ENCODE results near the gene CAPN7.

Gene CAPN7

GRCh38 chr3:15204005-15204404, 2.0 kb upstream of the CAPN7 start:
- no peak for DNase-seq

GRCh38 chr3:15205482-15205933, 538 bp upstream of the CAPN7 start:
- DNase-seq = no peak

- DNase-seq = no peak
These were observed 873 bp downstream of the CAPN7 start for GRCh38 chr3:15206662-15207576.

GRCh38 chr3:15207836-15208504, 1.9 kb downstream of the CAPN7 start:
- DNase-seq = no peak

GRCh38 chr3:15211937-15212336, 5.9 kb downstream of the CAPN7 start:
- no peak for DNase-seq

GRCh38 chr3:15214758-15215157, 8.7 kb downstream of the CAPN7 start:
- no peak for DNase-seq

GRCh38 chr3:15215996-15216395, 9.9 kb downstream of the CAPN7 start:
- no peak for DNase-seq

GRCh38 chr3:15216501-15216900, 10.5 kb downstream of the CAPN7 start:
- no peak for DNase-seq

- DNase-seq = no peak
These were observed 11.1 kb downstream of the CAPN7 start for GRCh38 chr3:15217011-15217671.

- DNase-seq = no peak
These were observed 11.8 kb downstream of the CAPN7 start for GRCh38 chr3:15217841-15218267.

- DNase-seq = no peak
These were observed 12.6 kb downstream of the CAPN7 start for GRCh38 chr3:15218689-15219088.

GRCh38 chr3:15220056-15220455, 14.0 kb downstream of the CAPN7 start:
- DNase-seq = no peak

GRCh38 chr3:15220661-15221060, 14.6 kb downstream of the CAPN7 start:
- DNase-seq = no peak

GRCh38 chr3:15221574-15222217, 15.7 kb downstream of the CAPN7 start:
- no peak for DNase-seq

- DNase-seq = no peak
These were observed 17.9 kb downstream of the CAPN7 start for GRCh38 chr3:15223685-15224572.

- no peak for DNase-seq
These were observed 22.1 kb downstream of the CAPN7 start for GRCh38 chr3:15228147-15228546.

- no peak for DNase-seq
These were observed 23.2 kb downstream of the CAPN7 start for GRCh38 chr3:15229262-15229661.

- DNase-seq = peak in 1 of 2 donors; percentile 13
These were observed 35.3 kb downstream of the CAPN7 start for GRCh38 chr3:15241341-15241740.

GRCh38 chr3:15243822-15244482, 37.9 kb downstream of the CAPN7 start:
- DNase-seq = no peak

- DNase-seq = no peak
These were observed 40.1 kb downstream of the CAPN7 start for GRCh38 chr3:15246186-15246585.

- no peak for DNase-seq
These were observed 47.1 kb downstream of the CAPN7 start for GRCh38 chr3:15253023-15253697.
